ENCODE results near the gene ROR1.

The ROR1 gene

DNA sequence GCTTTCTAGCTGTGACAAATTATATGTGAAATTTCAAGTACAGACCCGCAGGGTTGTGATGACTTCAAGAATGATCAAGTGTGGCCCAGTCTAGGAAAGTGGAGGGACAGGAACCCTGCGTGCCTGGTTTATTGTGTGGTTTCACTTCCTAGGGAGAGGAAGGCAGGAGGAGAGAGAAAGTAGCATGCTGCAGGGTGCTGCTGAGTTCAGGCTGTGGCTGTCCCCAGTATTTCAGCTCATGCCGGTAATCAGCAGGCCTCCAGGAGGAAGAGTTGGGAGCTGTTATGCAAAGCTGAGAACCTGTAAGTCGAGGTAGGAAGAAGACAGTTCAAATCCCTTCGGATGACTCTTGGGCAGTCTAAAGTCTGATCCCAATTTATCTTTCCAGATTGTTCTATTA, 140.4 kb downstream of the ROR1 start:
- no peak for DNase-seq

DNA sequence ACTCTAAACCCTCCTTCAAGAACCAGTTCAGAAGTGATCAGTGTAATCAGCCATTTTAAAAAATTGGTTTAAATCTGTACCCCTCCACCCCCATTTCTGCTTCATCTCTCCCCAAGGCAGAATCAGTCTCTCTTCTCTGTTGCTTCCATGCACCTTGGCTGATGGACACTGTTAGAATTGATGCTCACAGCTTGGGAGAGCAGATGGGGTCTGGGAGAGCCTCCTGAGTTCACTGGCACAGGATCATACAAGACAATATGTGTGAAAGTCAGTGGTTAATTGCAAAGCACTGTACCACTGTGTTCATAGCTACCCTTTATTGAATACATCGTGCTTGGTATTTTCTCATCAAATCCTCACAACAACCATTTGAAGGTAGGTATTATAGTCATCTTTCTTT, 140.9 kb downstream of the ROR1 start:
- DNase-seq: no peak

DNA sequence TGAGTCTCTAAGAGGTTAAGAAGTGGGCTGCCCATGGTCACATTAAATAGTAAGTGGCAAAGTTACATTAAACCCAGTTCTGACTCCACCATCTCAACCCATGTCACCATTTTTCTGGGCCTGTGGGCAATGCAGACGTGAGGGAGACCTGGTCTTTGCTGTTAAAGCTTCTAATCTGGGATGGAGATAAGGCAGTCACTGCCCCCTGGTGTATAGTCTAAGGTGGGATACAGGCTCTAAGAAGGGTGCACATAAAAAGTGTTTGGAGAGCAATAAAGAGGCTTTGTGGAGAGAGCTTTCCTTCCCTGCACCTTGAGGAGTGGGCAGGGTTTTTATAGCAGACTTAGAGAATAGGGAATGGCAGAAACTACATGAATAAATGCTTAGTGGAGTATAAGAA, 141.3 kb downstream of the ROR1 start:
- peak; percentile 45 for DNase-seq

DNA sequence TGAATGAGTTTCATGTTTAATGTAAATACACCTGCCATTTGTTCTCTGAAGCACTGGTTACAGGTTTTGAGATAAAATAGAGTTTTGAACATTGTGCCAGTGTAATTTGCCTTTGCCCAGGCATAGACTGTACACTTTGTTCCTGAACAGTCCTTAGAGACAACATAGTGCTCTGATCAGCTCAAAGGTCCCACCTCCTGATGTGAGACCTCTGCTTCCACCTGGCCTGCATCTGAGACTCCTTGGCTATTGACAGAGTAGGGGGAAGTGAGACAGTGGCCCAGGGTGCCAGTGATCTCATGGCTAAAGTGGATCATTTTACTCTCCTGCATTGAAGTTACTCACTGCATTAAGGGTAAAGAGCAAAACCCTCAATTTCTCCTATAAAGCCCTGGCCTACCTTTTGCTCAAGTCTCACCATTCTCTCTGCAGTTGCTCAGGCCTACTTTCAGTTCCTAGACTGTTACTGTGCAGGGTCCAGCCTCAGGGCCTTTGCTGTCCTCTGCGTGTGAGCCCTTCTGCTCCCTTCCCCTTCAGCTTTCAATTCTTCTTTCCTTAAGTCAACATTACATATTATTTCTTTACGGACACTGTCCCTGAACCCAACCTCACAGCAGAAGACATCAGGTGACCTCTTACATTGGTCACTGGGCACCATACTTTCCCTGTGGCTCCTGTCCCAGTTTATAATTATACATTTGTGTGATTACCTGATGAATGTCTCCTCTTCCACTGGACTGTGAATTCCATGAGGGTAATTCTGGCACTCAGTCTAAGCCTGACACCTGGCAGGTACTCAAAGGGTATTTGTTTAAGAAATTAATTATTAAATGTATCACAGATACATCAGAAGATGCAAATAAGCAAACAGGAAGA, 142.9 kb downstream of the ROR1 start:
- DNase-seq: no peak

DNA sequence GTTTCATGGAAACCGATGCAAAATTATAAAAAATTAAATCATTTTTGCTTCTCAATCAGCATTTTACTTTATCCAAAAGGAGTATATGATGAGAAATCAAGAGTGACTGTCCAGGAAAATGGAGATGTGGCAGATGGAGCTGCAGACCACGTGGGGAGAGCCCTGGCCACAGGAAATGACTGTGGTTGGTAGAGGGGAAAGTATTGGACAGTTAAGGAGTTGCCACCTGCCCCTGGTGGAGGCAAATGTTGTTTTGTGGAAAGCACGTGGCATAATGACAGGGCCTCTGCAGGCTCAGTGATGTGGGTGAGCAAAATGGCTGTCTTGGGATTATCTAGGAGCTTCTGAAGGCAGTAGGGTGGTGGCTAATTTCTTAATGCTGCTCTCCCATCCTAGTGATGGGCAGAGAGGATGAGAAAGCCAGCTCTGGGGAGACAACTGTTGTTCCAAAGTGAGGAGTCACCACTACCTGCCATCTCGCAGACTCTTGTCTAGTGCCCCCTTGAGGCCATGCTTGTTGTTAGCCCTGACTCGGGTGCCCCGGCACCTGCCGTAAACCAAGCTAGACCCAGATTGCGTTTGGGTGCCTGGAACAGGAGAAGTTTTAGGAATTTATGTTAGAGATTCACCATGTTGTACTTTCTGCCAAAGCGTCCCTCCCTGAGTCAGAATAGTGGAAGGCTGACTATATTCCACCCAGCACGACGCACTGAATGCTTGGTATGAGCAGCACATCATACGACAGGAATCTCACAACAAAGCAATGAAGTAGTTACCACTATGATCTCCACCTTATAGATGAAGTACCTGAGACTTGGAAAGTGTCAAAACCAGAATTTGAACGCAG, 144.0 kb downstream of the ROR1 start:
- no peak for DNase-seq

DNA sequence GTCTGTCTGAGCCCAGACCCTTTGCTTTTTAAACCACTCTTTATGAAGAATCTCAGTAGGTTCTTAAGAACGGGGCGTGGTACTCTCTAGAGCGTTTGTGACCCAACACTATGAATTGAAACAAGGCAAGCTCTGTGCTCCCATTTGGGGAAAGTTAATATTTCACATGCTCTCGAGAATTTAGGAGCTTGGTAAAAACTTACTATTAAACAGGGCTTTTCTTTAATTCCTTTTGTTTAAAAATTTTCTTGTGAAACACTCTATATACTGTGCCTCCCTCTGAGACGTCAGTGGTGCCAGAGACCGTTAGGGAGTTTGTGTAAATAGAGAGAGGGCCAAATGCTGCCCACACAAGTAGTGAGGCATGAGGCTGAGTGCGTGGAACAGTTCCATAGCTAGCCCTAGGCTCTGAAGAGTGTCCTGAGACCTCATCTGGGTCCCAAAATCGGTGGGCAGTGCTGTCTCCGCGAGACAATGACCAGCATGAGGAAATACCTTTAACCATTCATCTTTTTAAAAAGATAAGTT, 144.7 kb downstream of the ROR1 start:
- DNase-seq: no peak

GRCh38 chr1:63920154-63921117, 146.6 kb downstream of the ROR1 start:
- peak; percentile 88 for DNase-seq

DNA sequence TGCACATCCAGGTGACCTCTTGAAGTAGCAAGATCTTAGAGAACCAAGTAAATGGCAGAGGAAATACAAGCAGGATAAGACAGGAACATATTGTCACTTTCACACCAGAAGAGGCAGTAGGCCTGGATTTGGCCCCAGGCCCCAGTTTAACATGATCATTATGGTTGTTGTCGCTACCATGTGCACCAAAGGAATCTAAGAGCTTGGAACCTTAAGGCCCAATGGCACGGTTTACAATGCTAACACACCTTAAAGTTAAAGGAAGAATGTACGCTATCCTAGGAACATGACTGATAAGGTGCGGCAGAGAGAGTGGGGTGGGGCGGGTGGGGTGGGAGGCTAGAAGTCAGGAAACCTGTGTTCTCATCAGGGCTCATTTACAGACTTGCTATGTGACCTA, 147.5 kb downstream of the ROR1 start:
- no peak for DNase-seq

GRCh38 chr1:63921802-63922201, 148.0 kb downstream of the ROR1 start:
- DNase-seq: no peak

DNA sequence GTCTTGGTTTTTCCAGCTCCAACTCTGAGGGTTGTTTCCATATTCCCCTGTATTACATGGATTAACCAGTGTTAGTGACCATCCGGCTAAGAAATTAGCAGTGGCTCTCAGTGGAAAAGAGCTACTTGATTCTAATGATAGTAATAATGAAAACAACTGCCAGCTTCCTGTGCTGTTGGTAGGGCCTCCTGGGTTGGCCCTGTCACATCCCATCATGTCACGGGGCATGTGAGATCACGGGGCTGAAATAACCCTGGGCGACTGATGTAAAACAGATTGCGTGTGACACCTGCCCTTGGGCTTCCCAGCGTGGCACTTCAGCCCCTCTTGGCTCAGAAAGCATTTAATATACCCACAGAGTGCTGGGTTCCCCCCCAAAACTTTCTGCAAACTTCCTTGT, 149.0 kb downstream of the ROR1 start:
- no peak for DNase-seq

- DNase-seq: no peak
Observed at GRCh38 chr1:63923302-63923701, 149.5 kb downstream of the ROR1 start.

GRCh38 chr1:63924600-63924999, 150.8 kb downstream of the ROR1 start:
- DNase-seq: no peak

- no peak for DNase-seq
Observed at GRCh38 chr1:63928186-63929105, 154.6 kb downstream of the ROR1 start.

DNA sequence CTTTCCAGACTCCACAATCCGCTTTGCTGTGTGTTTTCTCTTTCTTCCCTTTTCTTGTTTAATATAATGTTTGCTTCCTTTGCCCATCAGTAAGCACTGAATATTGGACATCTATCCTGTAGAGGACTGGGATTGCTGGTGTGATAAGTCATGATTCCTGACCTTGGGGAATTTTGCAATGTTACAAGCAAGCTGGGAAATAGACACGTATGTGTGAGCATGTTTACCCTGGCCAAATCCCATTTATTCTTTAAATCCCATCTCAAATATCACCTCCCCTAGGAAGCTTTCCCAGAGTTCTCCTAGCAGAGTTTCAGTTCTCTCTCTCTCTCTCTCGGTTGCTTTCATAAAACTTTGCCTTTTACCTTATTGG, 155.3 kb downstream of the ROR1 start:
- peak; percentile 44 for DNase-seq

DNA sequence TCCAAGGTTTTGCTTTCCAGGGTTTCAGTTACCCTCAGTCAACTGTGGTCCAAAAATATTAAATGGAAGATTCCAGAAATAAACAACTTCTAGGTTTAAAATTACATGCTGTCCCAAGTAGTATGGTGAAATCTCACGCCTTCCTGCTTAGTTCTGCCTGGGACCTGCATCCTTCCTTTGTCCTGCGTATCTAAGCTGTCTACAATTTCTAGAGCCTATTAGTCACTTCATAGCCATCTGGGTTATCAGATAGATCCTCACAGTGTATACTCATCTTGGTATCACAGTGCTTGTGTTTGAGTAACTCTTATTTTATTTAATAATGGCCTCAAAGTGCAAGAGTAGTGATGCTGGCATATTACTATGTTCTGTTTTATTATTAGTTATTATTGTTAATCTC, 157.7 kb downstream of the ROR1 start:
- peak; percentile 38 for DNase-seq

DNA sequence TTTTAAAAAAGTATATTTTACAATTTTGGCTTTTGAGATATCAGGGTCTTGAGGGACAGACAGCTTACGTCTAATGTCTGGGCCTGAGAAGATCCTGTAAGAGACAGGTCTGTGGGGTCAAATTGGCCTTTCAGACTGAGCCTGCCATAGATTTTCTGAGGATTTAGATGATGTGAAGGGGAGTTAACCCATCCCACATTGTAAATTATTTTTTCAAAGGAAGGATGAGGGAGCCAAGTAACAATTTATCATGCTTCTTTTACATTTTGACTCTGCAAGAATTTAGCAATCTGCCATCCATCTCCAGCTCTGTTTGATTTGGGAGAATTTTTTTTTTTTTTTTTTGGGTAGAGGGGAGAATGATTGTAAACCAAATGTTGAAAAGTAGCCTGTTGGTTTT, 160.9 kb downstream of the ROR1 start:
- DNase-seq: no peak

- DNase-seq: no peak
Observed at GRCh38 chr1:63935143-63935542, 161.3 kb downstream of the ROR1 start.

DNA sequence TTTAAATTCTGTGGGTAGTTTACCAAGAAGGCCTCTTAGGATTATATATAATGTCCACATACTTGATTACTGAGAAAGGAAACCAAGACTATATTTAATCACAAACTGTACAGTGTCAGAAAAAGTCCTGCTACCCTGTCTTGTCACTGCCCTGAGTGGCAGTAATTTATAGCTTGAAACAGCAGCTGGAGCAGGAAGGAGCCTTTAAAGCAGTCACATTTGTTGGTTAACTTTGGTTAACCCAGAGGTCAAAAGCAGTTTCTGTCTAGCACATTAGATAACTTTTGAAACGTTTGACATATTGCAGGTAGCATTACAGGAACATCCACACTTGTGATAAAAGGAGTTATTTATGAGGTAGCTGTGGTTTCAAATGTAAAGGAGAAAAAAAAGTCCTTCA, 161.7 kb downstream of the ROR1 start:
- no peak for DNase-seq

GRCh38 chr1:63936276-63936675, 162.5 kb downstream of the ROR1 start:
- no peak for DNase-seq

- no peak for DNase-seq
Observed at GRCh38 chr1:63936801-63937200, 163.0 kb downstream of the ROR1 start.

GRCh38 chr1:63937461-63938022, 163.7 kb downstream of the ROR1 start:
- no peak for DNase-seq
